Right lobe of liver (tissue), 4 donors: Measurements from ENCODE around the gene SH2D3C.

ENCODE experiments used
- CTCF ChIP-seq, 4 donors: fragments of 200-600 bp in 3 of 4; fragments of 450-650 bp in 1 of 4; IDR thresholded peaks; one replicate each; pipeline versions ENCODE4 v1.5.1 to v1.8.0; 2016 to 2022; ENCODE audit warnings: antibody characterized with exemption in 4 of 4, mild to moderate bottlenecking in 2 of 4
- POLR2A ChIP-seq: fragments of 450-650 bp; IDR thresholded peaks from one replicate; pipeline ENCODE4 v1.6.1; 2017; ENCODE audit warnings: antibody characterized with exemption, mild to moderate bottlenecking
- donor health status: DM: no; HTN: no; CAD: no.
- donor health status: DM: no; HTN: no; CAD: no.
- donor health status: DM: no; HTN: yes; CAD: no.

- no peak for TF ChIP-seq CTCF (IDR thresholded peaks at IDR 0.05)
- TF ChIP-seq POLR2A: no peak
Measured at GRCh38 chr9:127697575-127697974, 80.9 kb downstream of the SH2D3C start.
